ENCODE results near the gene PCDHGA1.

- TF ChIP-seq CTCF (IDR thresholded peaks at IDR 0.05; ENCODE audit: low read depth, low read length, poor library complexity, severe bottlenecking) (no peak), EZH2phosphoT487 (IDR thresholded peaks at IDR 0.05; ENCODE audit: borderline replicate concordance, low read length) (no peak)
Measured at GRCh38 chr5:141529002-141529401, 198.7 kb downstream of the PCDHGA1 start.

Data from DOHH2 (cell line).